Heart left ventricle (tissue), 16 donors: ENCODE data around the gene TTC33. TPM values are rescaled to one million over a fixed set of nuclear protein-coding genes. Genes with fewer than 3 reads are reported as not detected.

ENCODE experiments used
- ATAC-seq, 4 donors: fragments of 200-7000 bp; cut with Tn5 transposase; one replicate each; pipeline ENCODE4 v1.9.1; 2020 to 2022; ENCODE audit warnings: moderate library complexity in 4 of 4, mild to moderate bottlenecking in 3 of 4, moderate number of reproducible peaks in 1 of 4
- DNase-seq, 5 donors: peaks; one replicate each; pipeline ENCODE4 v3.0.0-alpha.2; 2020
- H3K27ac ChIP-seq, 12 donors: fragments of 200-600 bp; sonication (generic) in 4 of 12; one replicate each; pipeline versions ENCODE4 v1.5.0 to v1.8.0; 2016 to 2022; ENCODE audit warnings: mild to moderate bottlenecking in 2 of 12
- H3K27me3 ChIP-seq, 9 donors: fragments of 200-600 bp; sonication (generic) in 2 of 9; one replicate each; pipeline versions ENCODE4 v1.5.1 to v1.8.0; 2016 to 2022; ENCODE audit warnings: mild to moderate bottlenecking in 3 of 9
- H3K36me3 ChIP-seq, 9 donors: fragments of 200-600 bp; sonication (generic) in 2 of 9; one replicate each; pipeline versions ENCODE4 v1.5.0 to v1.8.0; 2018 to 2022; ENCODE audit warnings: mild to moderate bottlenecking in 2 of 9
- H3K4me1 ChIP-seq, 12 donors: fragments of 200-600 bp; sonication (generic) in 4 of 12; one replicate each; pipeline versions ENCODE4 v1.5.0 to v1.8.0; 2016 to 2022; ENCODE audit warnings: mild to moderate bottlenecking in 3 of 12
- H3K4me3 ChIP-seq, 12 donors: fragments of 200-600 bp; sonication (generic) in 4 of 12; one replicate each; pipeline versions ENCODE4 v1.5.0 to v1.8.0; 2017 to 2022; ENCODE audit warnings: mild to moderate bottlenecking in 9 of 12, moderate library complexity in 4 of 12
- H3K9me3 ChIP-seq, 12 donors: fragments of 200-600 bp; sonication (generic) in 4 of 12; one replicate each; pipeline versions ENCODE4 v1.5.0 to v1.8.0; 2016 to 2022; ENCODE audit warnings: mild to moderate bottlenecking in 1 of 12
- POLR2A ChIP-seq, 2 donors: fragments of 450-650 bp; IDR thresholded peaks; one replicate each; pipeline ENCODE4 v1.6.1; 2017; ENCODE audit warnings: antibody characterized with exemption in 2 of 2, mild to moderate bottlenecking in 2 of 2, moderate library complexity in 2 of 2
- WGBS, 4 donors: extraction: QIAGEN DNeasy Blood & Tissue Kit in 2 of 4; methylation state at CpG; one replicate each; pipeline versions ENCODE4 v1.1.5 to v1.1.7; 2013 to 2018; 5-methylcytosine and 5-hydroxymethylcytosine counted together
- intact Hi-C, 10 donors: fragments of 100-400 bp; cut with DNase I; formaldehyde crosslinking; loops; one replicate each; pipeline versions ENCODE4 v1.11.1 to v1.14.2; 2022
- polyA plus RNA-seq, 2 donors: library from polyadenylated mRNA; stranded (reverse); fragments of 200-250 nt; gene quantifications; one replicate each; pipeline ENCODE4 v1.2.3, GENCODE V29; 2013
- total RNA-seq, 9 donors: library from RNA; depleted of rRNA in 2 of 9; stranded (reverse); fragments of >200 nt in 2 of 9; fragmentation: NEBNext Ultra II Directional in 3 of 9; extraction: Animal tissue kit (Norgen Biotek cat#: 25700) in 3 of 9; gene quantifications; one replicate each; pipeline versions ENCODE4 v1.1.0 to v1.2.4, GENCODE V29; 2016 to 2023
- TF ChIP-seq, protein P1 (sequence below), 12 donors: fragments of 200-600 bp; sonication (generic) in 4 of 12; IDR thresholded peaks; one replicate each; pipeline versions ENCODE4 v1.5.0 to v1.8.0; 2018 to 2022; ENCODE audit warnings: antibody characterized with exemption in 12 of 12, mild to moderate bottlenecking in 5 of 12
- donor health status: ischemic (EF 13 %, LVEDD 7.1; RV severe dilation, severe dysfunction).
- donor health status: healthy with polysubstance abuse.
- donor health status: DM: no; HTN: yes; CAD: no.
- donor health status: DM: no; HTN: no; CAD: no.
- donor health status: ischemic (EF 25% LVEDD 6.9; RV normal size, moderate dysfunction).
- donor health status: ischemic (EF 25% LVEDD 5.7; RV mildly dilated, moderate dysfunction).
- donor health status: healthy.
- donor health status: DM: yes; HTN: yes; CAD: no.
- donor health status: ischemic (EF 35%, LVEDD 5.7; RV mildly dilated, moderate dysfunction).
- donor health status: nonischemic (EF 11% LVEDD 7.7; RV severe dilation, severe dysfunction).
- donor health status: DM: yes; HTN: yes; CAD: no.
- donor health status: PGD.
- donor health status: ischemic (EF 29% LVEDD 5.4; RV normal size, mild dysfunction).
- donor health status: nonischemic (EF 23%, LVEDD 6.1; RV moderate dilation, normal function).

Gene TTC33
- total and polyA plus RNA-seq, 11 donors, result 5.6 to 20.0 (median 14.2) TPM

DNA sequence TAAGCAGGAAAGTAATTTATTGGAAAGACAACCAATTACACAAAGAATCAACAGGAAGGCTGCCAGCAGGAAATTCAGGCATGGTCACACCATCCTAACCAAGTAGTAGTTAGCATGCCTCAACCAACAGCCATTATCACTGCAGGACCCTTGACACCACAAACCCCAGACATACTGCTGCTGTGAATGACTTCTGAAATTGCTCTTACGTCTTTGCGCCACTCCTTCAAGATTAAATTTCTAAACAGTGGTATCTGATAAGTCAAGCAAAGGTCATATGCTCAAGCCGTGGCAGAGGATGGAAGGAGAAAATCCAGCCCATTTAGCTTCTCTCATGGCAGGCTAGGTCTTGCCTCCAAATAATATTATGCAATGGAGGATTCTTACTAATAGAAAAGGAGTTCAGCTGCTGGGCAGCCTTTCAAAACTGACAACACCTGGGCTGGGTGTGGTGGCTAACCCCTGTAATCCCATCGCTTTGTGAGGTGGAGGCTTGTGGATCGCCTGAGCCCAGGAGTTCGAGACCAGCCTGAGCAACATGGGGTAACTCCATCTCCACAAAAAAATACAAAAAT lies 81.0 kb downstream of the TTC33 start:
- H3K4me3 ChIP-seq, result no peak overlapping the region
- 86 to 94% (median 89%) methylated on average over 6 of the region's 6 CpGs for WGBS, 4 donors
- H3K27ac ChIP-seq, result no peak overlapping the region
- intact Hi-C loops, result loop anchor here in 5 of 10 donors (5.0 to 10.0 kb wide), 4 partner anchors 42 to 163 kb away; partner anchors contain the start of gene RPL37 (in 1 of the 5)
- ATAC-seq (no peak), DNase-seq (no peak)
- peaks cover 0 to 74% (median 8%) of the 10 kb centered on the region in 12 donors for H3K4me1 ChIP-seq
- no peaks in the 10 kb centered on the region for H3K27me3 ChIP-seq
- TF ChIP-seq, protein P1, sequence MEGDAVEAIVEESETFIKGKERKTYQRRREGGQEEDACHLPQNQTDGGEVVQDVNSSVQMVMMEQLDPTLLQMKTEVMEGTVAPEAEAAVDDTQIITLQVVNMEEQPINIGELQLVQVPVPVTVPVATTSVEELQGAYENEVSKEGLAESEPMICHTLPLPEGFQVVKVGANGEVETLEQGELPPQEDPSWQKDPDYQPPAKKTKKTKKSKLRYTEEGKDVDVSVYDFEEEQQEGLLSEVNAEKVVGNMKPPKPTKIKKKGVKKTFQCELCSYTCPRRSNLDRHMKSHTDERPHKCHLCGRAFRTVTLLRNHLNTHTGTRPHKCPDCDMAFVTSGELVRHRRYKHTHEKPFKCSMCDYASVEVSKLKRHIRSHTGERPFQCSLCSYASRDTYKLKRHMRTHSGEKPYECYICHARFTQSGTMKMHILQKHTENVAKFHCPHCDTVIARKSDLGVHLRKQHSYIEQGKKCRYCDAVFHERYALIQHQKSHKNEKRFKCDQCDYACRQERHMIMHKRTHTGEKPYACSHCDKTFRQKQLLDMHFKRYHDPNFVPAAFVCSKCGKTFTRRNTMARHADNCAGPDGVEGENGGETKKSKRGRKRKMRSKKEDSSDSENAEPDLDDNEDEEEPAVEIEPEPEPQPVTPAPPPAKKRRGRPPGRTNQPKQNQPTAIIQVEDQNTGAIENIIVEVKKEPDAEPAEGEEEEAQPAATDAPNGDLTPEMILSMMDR (IDR thresholded peaks at IDR 0.05), result no peak
- TF ChIP-seq POLR2A (IDR thresholded peaks at IDR 0.05), result no peak
- H3K36me3 ChIP-seq, result no peaks in the 10 kb centered on the region
- H3K9me3 ChIP-seq, result no peaks in the 10 kb centered on the region

DNA sequence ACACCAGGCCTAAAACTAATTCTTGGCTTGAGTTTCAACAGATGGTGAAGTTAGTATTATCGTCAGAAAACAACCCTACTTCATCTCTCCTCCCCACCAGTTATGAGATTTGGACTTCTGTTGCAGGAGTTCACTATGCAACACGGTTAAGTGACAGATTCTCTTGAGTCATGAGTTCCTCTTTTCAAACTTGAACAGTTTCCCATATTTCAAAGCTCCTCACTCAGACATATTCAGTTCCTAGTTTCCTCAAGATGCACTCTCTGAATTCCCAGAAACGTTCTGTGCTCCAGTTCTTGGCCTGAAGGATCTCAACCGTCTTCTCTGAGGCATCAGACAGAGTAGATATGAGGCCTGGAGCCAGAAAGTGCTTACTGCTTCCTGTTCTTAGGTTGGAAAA lies 83.3 kb downstream of the TTC33 start:
- no peak for TF ChIP-seq POLR2A (IDR thresholded peaks at IDR 0.05)
- TF ChIP-seq, protein P1 (IDR thresholded peaks at IDR 0.05), result no peak
- Histone ChIP-seq H3K27me3 (no peaks in the 10 kb centered on the region), H3K4me3 (no peak overlapping the region), H3K9me3 (no peaks in the 10 kb centered on the region), H3K36me3 (no peaks in the 10 kb centered on the region), H3K4me1 (peaks cover 0 to 63% (median 7%) of the 10 kb centered on the region in 12 donors), H3K27ac (peak overlapping the region in 1 of 12 donors; percentile 81)
- WGBS, 4 donors, result 35 to 60% (median 46%) methylated on average over 4 of the region's 4 CpGs
- DNase-seq (no peak), ATAC-seq (peak in 3 of 4 donors; percentile 17 to 62 (median 61))
- intact Hi-C loops, result loop anchor here in 4 of 10 donors (5.0 to 10.0 kb wide), 3 partner anchors 40 to 98 kb away; no protein-coding TSS in a partner anchor

DNA sequence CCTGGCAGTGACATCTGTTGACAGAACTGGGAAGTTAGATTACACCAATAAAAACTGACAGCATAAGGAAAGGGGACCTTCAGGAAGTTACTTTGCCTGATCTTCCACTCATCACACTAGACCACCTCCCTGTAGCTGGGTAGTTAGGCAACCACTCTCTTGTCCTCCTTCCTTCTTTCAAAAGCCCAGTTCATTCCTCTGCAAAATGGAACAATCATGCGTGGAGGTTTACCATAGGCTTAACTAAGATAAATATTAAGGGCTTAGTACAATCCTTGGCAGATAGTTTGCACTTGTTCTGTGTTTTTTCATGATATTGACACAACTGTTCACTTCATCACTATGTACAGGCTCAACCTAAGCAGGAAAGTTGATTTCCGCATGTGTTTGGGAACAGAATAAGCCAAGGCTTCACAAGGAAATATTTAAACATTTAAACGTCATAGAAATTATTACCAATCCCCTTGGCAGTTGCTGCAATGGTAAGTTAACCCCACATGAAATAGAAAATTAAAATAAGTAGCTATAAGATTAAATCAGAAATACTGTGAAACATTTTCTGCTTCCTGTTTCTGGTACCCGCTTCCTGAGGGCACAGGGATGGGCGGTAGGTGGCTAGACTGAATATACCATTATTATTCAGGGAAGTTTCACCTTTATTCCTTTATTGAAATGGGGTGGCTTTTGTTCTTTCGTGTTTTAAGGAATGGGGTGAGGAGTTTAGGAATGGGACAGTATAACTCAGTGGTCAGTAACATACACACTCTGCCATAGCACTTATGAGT lies 86.0 kb downstream of the TTC33 start:
- peak overlapping the region in 1 of 12 donors; percentile 23 for H3K27ac ChIP-seq
- no peaks in the 10 kb centered on the region for H3K36me3 ChIP-seq
- DNase-seq, result peak in 1 of 5 donors; percentile 10
- no peak for TF ChIP-seq POLR2A (IDR thresholded peaks at IDR 0.05)
- TF ChIP-seq, protein P1 (IDR thresholded peaks at IDR 0.05), result no peak
- 78 to 86% (median 81%) methylated on average over 6 of the region's 6 CpGs for WGBS, 4 donors
- H3K27me3 ChIP-seq, result peaks cover 0 to 3% (median 0%) of the 10 kb centered on the region in 9 donors
- H3K9me3 ChIP-seq, result no peaks in the 10 kb centered on the region
- intact Hi-C loops, result loop anchor here in 4 of 10 donors (5.0 to 10.0 kb wide), 3 partner anchors 37 to 95 kb away; no protein-coding TSS in a partner anchor
- peaks cover 0 to 41% (median 0%) of the 10 kb centered on the region in 12 donors for H3K4me1 ChIP-seq
- H3K4me3 ChIP-seq, result no peak overlapping the region
- ATAC-seq, result no peak

DNA sequence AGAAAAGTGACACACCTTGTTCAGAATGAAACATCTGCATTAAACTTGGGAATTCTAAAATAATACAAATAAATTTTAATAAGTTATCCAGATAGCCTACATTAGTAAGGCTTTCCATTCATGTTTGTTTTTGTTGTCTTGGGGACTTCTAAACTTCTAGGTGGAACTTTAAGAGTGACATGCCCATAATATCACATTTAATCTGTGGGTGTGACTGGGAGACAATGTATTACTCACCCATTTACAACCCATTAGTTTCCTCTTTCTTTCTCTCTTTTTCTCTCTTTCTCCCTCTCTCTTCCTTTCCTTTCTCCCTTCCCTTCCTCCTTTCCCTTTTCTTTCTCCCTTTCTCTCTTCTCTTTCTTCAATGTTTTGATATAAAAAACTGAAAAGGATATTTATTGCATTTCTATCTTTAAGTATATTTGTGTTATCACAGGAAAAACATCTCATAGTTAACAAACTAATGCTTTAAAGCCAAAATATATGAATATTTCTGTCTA lies 88.5 kb downstream of the TTC33 start:
- Histone ChIP-seq H3K9me3 (no peaks in the 10 kb centered on the region), H3K4me1 (peaks cover 0 to 25% (median 0%) of the 10 kb centered on the region in 12 donors), H3K27me3 (peaks cover 0 to 3% (median 0%) of the 10 kb centered on the region in 9 donors), H3K27ac (no peak overlapping the region), H3K4me3 (no peak overlapping the region), H3K36me3 (no peaks in the 10 kb centered on the region)
- intact Hi-C loops, result no loop called here
- TF ChIP-seq POLR2A (IDR thresholded peaks at IDR 0.05), result no peak
- TF ChIP-seq, protein P1 (IDR thresholded peaks at IDR 0.05), result no peak
- DNase-seq (no peak), ATAC-seq (no peak)
